CD4-positive, alpha-beta T cell treated with Interleukin-10 for 1 hour (primary cell): ENCODE results near the gene DYNLRB2.
A peak's percentile ranks its signal among the peaks of the same experiment; 100 is the strongest.

Experiments used
- DNase-seq: peaks from one replicate; pipeline ENCODE4 v3.0.0-alpha.2; 2020

DYNLRB2 gene

GRCh38 chr16:80554033-80554432 lies 13.2 kb downstream of the DYNLRB2 start:
- DNase-seq, result no peak

GRCh38 chr16:80556481-80556880 lies 15.7 kb downstream of the DYNLRB2 start:
- DNase-seq, result no peak

- no peak for DNase-seq
Measured at GRCh38 chr16:80557037-80557436, 16.2 kb downstream of the DYNLRB2 start.

GRCh38 chr16:80559369-80559768 lies 18.6 kb downstream of the DYNLRB2 start:
- no peak for DNase-seq

DNA sequence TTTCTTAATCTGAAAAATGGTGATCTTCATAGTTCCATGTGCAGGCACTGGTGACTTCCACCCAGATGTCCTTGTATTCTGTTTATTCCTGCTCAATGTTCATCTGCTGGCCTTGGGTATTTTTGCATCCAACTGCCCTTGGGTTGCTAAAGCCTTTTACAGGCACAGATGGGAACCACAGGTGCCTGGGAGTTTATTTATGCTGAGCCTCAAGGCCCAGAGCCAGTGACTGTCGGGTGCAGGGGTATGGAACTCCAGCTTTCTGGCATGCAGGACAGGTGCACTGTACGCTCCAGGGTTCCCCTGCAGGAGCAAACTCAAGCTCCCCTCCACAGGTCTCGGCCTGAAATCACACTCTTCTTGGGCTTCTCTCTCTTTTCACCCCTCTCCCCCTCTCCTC lies 22.3 kb downstream of the DYNLRB2 start:
- DNase-seq, result no peak

- DNase-seq, result peak; percentile 17
Measured at GRCh38 chr16:80564394-80564793, 23.6 kb downstream of the DYNLRB2 start.

- peak; percentile 32 for DNase-seq
Measured at GRCh38 chr16:80569440-80570105, 28.8 kb downstream of the DYNLRB2 start.

DNA sequence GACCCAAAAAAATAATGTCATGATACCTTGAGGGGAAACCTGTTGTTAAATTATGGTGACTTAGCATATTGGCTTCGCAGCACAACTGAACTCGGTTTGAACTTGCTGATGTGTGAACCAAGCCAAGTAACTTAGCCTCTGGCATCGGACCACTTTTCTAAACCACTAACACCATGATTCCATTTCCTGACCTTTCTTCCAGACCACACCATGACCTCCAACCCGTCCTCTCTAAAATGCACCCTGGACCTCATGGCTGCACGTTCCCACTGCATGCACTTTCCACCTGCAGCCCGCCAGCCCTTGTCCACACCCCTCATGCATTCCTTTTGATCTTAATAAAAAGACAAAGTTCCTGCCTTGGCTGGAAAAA lies 29.3 kb downstream of the DYNLRB2 start:
- no peak for DNase-seq

DNA sequence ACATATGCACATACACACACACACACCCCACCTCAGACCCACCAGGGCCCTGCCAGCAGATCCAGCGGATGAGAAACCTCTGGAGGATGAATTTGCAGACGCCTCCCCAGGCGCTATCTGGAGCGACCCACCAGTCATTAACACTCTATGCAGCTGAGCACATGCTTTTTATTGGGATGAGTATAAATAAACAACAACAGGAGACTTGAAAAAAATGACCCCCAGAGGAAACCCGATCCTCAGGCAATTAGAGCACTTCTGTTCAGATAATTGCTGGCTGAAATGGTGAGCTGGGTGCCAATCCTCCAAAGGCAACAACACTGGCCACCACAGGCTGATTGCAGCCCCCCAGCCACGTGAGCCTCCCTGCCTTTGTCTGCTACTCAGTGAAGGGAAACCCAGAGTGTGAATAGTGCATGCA lies 32.9 kb downstream of the DYNLRB2 start:
- DNase-seq, result no peak

- no peak for DNase-seq
Measured at GRCh38 chr16:80576343-80576912, 35.6 kb downstream of the DYNLRB2 start.

GRCh38 chr16:80577485-80578280 lies 36.9 kb downstream of the DYNLRB2 start:
- DNase-seq, result no peak

GRCh38 chr16:80580109-80580832 lies 39.5 kb downstream of the DYNLRB2 start:
- peak; percentile 73 for DNase-seq

GRCh38 chr16:80583466-80583865 lies 42.7 kb downstream of the DYNLRB2 start:
- no peak for DNase-seq

DNA sequence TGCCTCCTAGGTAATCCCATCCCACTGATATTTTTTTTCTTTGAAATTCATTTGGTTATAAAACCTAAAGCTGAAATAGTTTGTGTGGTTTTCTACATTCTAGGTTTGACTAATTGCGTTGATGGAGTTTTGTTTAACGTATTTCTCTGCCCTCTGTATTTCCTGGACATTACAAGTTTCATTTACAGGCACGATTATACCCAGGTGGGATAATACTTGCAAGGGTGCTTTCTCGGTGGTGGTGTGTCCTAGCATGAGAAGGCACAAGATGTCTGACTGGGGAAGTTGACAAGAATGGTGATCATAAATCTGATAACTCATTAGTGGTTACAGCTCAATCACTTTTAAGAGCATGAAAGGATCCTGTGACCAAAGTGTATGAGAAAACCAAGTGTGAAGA lies 45.0 kb downstream of the DYNLRB2 start:
- DNase-seq, result peak; percentile 21

GRCh38 chr16:80586476-80586875 lies 45.7 kb downstream of the DYNLRB2 start:
- no peak for DNase-seq

DNA sequence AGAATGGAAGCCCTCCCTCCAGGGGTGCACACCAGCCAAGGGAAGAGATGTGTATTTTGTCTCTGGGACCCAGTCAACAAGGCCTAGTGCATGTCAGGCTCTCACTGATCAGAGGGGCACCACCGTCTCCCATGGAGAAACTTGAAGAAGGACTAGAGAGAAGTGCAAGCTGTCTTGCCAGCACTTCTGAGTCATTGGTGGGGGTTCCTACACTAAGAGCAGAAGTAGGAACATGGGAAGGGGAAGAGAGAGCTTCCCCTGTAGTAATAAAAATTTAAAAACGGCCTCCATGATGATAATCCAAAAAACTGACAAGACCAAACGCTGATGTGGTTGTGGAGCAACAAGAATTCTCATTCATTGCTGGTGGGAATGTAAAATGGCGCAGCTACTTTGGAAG lies 46.3 kb downstream of the DYNLRB2 start:
- DNase-seq, result no peak

- peak; percentile 71 for DNase-seq
Measured at GRCh38 chr16:80591071-80591915, 50.5 kb downstream of the DYNLRB2 start.

DNA sequence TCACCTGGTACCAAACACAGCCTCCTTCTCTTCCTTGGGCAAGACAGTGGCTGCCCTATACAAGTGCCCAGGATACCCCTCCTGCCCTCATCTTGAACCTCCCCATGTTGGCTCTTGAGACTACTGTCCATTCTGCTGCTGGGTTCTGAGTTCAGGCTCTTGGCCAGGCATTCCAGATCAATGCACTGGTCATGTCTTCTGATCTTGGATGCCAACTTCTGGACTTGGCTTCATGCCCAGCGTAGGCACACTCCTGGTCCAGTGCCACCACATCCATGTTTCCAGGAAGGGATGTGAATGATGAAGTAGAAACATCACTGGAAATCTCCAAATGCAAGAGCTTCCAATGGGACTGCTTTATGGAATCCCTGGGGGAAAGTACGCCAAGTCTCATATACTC lies 51.5 kb downstream of the DYNLRB2 start:
- DNase-seq, result no peak

GRCh38 chr16:80594756-80595155 lies 54.0 kb downstream of the DYNLRB2 start:
- no peak for DNase-seq

GRCh38 chr16:80596507-80597207 lies 55.9 kb downstream of the DYNLRB2 start:
- no peak for DNase-seq

GRCh38 chr16:80599466-80599865 lies 58.7 kb downstream of the DYNLRB2 start:
- no peak for DNase-seq
